Panc1 (cell line): ENCODE results near the gene C10orf105. TPM values are rescaled to one million over a fixed set of nuclear protein-coding genes. Genes with fewer than 3 reads are reported as not detected.

Experiments
- ATAC-seq: fragments of 200-7000 bp; cut with Tn5 transposase; 2 replicates; pipeline ENCODE4 v1.9.1; 2020; ENCODE audit warnings: mild to moderate bottlenecking, moderate library complexity
- BruUV-seq: library from RNA; stranded (reverse); fragments of 400-500 nt; replicated peaks from 2 replicates; lab custom pipeline; 2021; lab: Mats Ljungman, UMichigan
- CTCF ChIA-PET: fragments of 300-600 bp; sonication (Branson Sonifier 250); formaldehyde crosslinking; loops from one replicate; lab custom pipeline; 2022; ENCODE audit warnings: antibody characterized with exemption; lab: Charles Lee
- POLR2A ChIA-PET: fragments of 300-600 bp; sonication (Branson Sonifier 250); formaldehyde crosslinking; loops from one replicate; lab custom pipeline; 2022; ENCODE audit warnings: antibody characterized with exemption; lab: Charles Lee
- DNase-seq: peaks from one replicate; pipeline ENCODE4 v3.0.0-alpha.2; 2010; ENCODE audit warnings: low read depth, low spot score
- H3K27ac ChIP-seq: 2 replicates; pipeline ENCODE4 v1.5.1; 2011; ENCODE audit warnings: mild to moderate bottlenecking, low read length, inconsistent platforms
- H3K27me3 ChIP-seq: fragments of 200-500 bp; sonication (Bioruptor generic); 2 replicates; pipeline ENCODE4 v1.6.0; 2014; ENCODE audit warnings: low read length, inconsistent platforms; ENCODE audit not compliant: control insufficient read depth, insufficient read depth
- H3K36me3 ChIP-seq: fragments of 200-500 bp; sonication (Bioruptor generic); 2 replicates; pipeline ENCODE4 v1.5.1; 2014; ENCODE audit warnings: inconsistent platforms, mild to moderate bottlenecking, low read length, moderate library complexity; ENCODE audit not compliant: control insufficient read depth, insufficient read depth
- H3K4me1 ChIP-seq: 2 replicates; pipeline ENCODE4 v1.5.1; 2011; ENCODE audit warnings: inconsistent platforms, mild to moderate bottlenecking, low read length, moderate library complexity; ENCODE audit not compliant: control insufficient read depth, insufficient read depth
- H3K4me3 ChIP-seq, 2 experiments: 2 replicates each; pipeline ENCODE4 v1.5.1; 2011 to 2012; ENCODE audit warnings: low read depth in 2 of 2, low read length in 2 of 2, mild to moderate bottlenecking in 2 of 2, inconsistent platforms in 1 of 2, moderate library complexity in 1 of 2
- H3K9me3 ChIP-seq: fragments of 200-500 bp; sonication (Bioruptor generic); 2 replicates; pipeline ENCODE4 v1.5.1; 2014; ENCODE audit warnings: low read depth, mild to moderate bottlenecking, inconsistent platforms, low read length, moderate library complexity; ENCODE audit not compliant: control insufficient read depth, insufficient read depth
- POLR2AphosphoS5 ChIP-seq: IDR thresholded peaks from 2 replicates; pipeline ENCODE4 v1.6.1; 2012; ENCODE audit warnings: mild to moderate bottlenecking, low read depth, low read length, moderate library complexity
- SIN3A ChIP-seq: IDR thresholded peaks from 2 replicates; pipeline ENCODE4 v1.6.1; 2012; ENCODE audit warnings: low read depth, mild to moderate bottlenecking, low read length, moderate library complexity, borderline replicate concordance; ENCODE audit not compliant: insufficient read depth
- TCF7L2 ChIP-seq: IDR thresholded peaks from 2 replicates; pipeline ENCODE4 v1.6.1; 2011; ENCODE audit warnings: mild to moderate bottlenecking, low read depth, low read length, inconsistent platforms
- in situ Hi-C: cut with HindIII; loops from 2 replicates; pipeline ENCODE4 v1.10.0; 2016; ENCODE audit warnings: low sequenced_read_pairs, low pct_unique_long_range_greater_than_20kb
- intact Hi-C: fragments of 100-400 bp; cut with micrococcal nuclease; formaldehyde crosslinking; loops from one replicate; pipeline ENCODE4 v1.10.0; 2022; ENCODE audit not compliant: unreplicated experiment
- total RNA-seq: library from RNA; stranded (reverse); gene quantifications from one replicate; pipeline ENCODE4 v1.2.1, GENCODE V29; 2021; ENCODE audit not compliant: unreplicated experiment
- TF ChIP-seq, protein P1 (sequence below): fragments of 450-650 bp; IDR thresholded peaks from 2 replicates; pipeline ENCODE4 v1.5.1; 2017; ENCODE audit warnings: mild to moderate bottlenecking
- TF ChIP-seq, protein P2 (sequence below), 2 experiments: IDR thresholded peaks; 2 replicates each; pipeline ENCODE4 v1.6.1; 2011 to 2012; ENCODE audit warnings: low read depth in 2 of 2, control low read depth in 1 of 2, low read length in 1 of 2, mild to moderate bottlenecking in 1 of 2, moderate library complexity in 1 of 2; ENCODE audit not compliant: insufficient read depth in 1 of 2

C10orf105 gene
- total RNA-seq, 1 experiment from 2014 or later, result not detected

DNA sequence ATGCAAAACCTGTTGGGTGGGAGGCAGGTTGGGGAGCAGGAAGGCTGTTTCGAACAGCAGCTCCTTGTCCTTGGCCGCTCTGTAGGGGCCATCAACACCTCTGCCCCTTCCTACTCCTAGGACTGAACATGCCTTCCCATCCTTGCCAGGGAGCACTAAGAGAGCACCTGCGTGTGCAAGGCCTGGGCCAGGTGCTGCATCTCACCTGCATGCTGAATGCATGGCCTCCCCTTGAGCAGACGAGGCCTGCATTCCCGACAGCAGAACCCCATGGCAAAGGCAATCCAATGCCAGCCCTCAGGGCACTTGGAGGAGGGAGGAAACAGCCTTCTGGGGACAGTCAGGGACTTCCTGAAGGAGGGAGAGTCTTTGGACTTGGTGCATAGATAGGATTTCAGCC lies 42.7 kb upstream of the C10orf105 start:
- in situ Hi-C loops (no loop called here), intact Hi-C loops (no loop called here)
- Histone ChIP-seq H3K4me3 (no peak overlapping the region), H3K4me1 (peaks cover 41% of the 10 kb centered on the region), H3K27ac (no peak overlapping the region), H3K27me3 (no peaks in the 10 kb centered on the region), H3K36me3 (no peaks in the 10 kb centered on the region), H3K9me3 (no peaks in the 10 kb centered on the region)
- ChIA-PET CTCF (no interaction called here), POLR2A (interaction anchor here (0.6 kb wide), 1 partner anchor 747 kb away, joined by 9 read pairs; no protein-coding TSS in a partner anchor)
- no TSS peak for BruUV-seq
- no peak for TF ChIP-seq POLR2AphosphoS5
- TF ChIP-seq TCF7L2, result no peak
- TF ChIP-seq SIN3A, result no peak
- TF ChIP-seq, protein P1, sequence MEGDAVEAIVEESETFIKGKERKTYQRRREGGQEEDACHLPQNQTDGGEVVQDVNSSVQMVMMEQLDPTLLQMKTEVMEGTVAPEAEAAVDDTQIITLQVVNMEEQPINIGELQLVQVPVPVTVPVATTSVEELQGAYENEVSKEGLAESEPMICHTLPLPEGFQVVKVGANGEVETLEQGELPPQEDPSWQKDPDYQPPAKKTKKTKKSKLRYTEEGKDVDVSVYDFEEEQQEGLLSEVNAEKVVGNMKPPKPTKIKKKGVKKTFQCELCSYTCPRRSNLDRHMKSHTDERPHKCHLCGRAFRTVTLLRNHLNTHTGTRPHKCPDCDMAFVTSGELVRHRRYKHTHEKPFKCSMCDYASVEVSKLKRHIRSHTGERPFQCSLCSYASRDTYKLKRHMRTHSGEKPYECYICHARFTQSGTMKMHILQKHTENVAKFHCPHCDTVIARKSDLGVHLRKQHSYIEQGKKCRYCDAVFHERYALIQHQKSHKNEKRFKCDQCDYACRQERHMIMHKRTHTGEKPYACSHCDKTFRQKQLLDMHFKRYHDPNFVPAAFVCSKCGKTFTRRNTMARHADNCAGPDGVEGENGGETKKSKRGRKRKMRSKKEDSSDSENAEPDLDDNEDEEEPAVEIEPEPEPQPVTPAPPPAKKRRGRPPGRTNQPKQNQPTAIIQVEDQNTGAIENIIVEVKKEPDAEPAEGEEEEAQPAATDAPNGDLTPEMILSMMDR, result no peak
- DNase-seq (no peak), ATAC-seq (no peak)

- in situ Hi-C loops (no loop called here), intact Hi-C loops (no loop called here)
- no peak overlapping the region for H3K27ac ChIP-seq
- no peak overlapping the region for H3K4me3 ChIP-seq
- POLR2A ChIA-PET, result no interaction called here
- H3K9me3 ChIP-seq, result no peaks in the 10 kb centered on the region
- DNase-seq (no peak), ATAC-seq (peak; percentile 55)
- CTCF ChIA-PET, result no interaction called here
- no peaks in the 10 kb centered on the region for H3K27me3 ChIP-seq
- TF ChIP-seq, protein P2, sequence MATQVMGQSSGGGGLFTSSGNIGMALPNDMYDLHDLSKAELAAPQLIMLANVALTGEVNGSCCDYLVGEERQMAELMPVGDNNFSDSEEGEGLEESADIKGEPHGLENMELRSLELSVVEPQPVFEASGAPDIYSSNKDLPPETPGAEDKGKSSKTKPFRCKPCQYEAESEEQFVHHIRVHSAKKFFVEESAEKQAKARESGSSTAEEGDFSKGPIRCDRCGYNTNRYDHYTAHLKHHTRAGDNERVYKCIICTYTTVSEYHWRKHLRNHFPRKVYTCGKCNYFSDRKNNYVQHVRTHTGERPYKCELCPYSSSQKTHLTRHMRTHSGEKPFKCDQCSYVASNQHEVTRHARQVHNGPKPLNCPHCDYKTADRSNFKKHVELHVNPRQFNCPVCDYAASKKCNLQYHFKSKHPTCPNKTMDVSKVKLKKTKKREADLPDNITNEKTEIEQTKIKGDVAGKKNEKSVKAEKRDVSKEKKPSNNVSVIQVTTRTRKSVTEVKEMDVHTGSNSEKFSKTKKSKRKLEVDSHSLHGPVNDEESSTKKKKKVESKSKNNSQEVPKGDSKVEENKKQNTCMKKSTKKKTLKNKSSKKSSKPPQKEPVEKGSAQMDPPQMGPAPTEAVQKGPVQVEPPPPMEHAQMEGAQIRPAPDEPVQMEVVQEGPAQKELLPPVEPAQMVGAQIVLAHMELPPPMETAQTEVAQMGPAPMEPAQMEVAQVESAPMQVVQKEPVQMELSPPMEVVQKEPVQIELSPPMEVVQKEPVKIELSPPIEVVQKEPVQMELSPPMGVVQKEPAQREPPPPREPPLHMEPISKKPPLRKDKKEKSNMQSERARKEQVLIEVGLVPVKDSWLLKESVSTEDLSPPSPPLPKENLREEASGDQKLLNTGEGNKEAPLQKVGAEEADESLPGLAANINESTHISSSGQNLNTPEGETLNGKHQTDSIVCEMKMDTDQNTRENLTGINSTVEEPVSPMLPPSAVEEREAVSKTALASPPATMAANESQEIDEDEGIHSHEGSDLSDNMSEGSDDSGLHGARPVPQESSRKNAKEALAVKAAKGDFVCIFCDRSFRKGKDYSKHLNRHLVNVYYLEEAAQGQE (IDR thresholded peaks at IDR 0.05; ENCODE audit: insufficient read depth in 1 of 2, low read depth in 2 of 2, low read length in 1 of 2), result no peak
- no peak for TF ChIP-seq SIN3A
- TF ChIP-seq, protein P1, result no peak
- TF ChIP-seq TCF7L2, result no peak
- TF ChIP-seq POLR2AphosphoS5, result no peak
- H3K36me3 ChIP-seq, result no peaks in the 10 kb centered on the region
- BruUV-seq, result no TSS peak
- H3K4me1 ChIP-seq, result peaks cover 34% of the 10 kb centered on the region
Observed at GRCh38 chr10:71761541-71762113, 42.0 kb upstream of the C10orf105 start.
